Measurements from ENCODE around the gene ARL17B.
A peak's percentile ranks its signal among the peaks of the same experiment; 100 is the strongest.
"Not testable (repeated sequence)": the region's sequence is repeated elsewhere in the genome, so short reads cannot be mapped to it uniquely, and the experiment has no call there.

Gene ARL17B

GRCh38 chr17:46287587-46287986 lies 74.0 kb downstream of the ARL17B start:
- DNase-seq: not testable (repeated sequence)

GRCh38 chr17:46286764-46287221 lies 74.8 kb downstream of the ARL17B start:
- peak; percentile 71 for DNase-seq

GRCh38 chr17:46285500-46285899 lies 76.1 kb downstream of the ARL17B start:
- not testable (repeated sequence) for DNase-seq

- not testable (repeated sequence) for DNase-seq
Observed at GRCh38 chr17:46284467-46284866, 77.1 kb downstream of the ARL17B start.

- DNase-seq: not testable (repeated sequence)
Observed at GRCh38 chr17:46282635-46283034, 78.9 kb downstream of the ARL17B start.

GRCh38 chr17:46281336-46281735 lies 80.2 kb downstream of the ARL17B start:
- not testable (repeated sequence) for DNase-seq

GRCh38 chr17:46276728-46277479 lies 84.7 kb downstream of the ARL17B start:
- not testable (repeated sequence) for DNase-seq

GRCh38 chr17:46274238-46274637 lies 87.3 kb downstream of the ARL17B start:
- DNase-seq: no peak

- DNase-seq: no peak
Observed at GRCh38 chr17:46273541-46274236, 87.9 kb downstream of the ARL17B start.

- no peak for DNase-seq
Observed at GRCh38 chr17:46270032-46270431, 91.5 kb downstream of the ARL17B start.

- DNase-seq: peak; percentile 92
Observed at GRCh38 chr17:46266656-46267544, 94.7 kb downstream of the ARL17B start.

- DNase-seq: not testable (repeated sequence)
Observed at GRCh38 chr17:46266063-46266655, 95.4 kb downstream of the ARL17B start.

GRCh38 chr17:46264456-46265198 lies 96.9 kb downstream of the ARL17B start:
- no peak for DNase-seq

GRCh38 chr17:46262271-46262670 lies 99.3 kb downstream of the ARL17B start:
- no peak for DNase-seq

- DNase-seq: not testable (repeated sequence)
Observed at GRCh38 chr17:46259845-46260661, 101.5 kb downstream of the ARL17B start.

GRCh38 chr17:46256369-46256768 lies 105.2 kb downstream of the ARL17B start:
- not testable (repeated sequence) for DNase-seq

- DNase-seq: not testable (repeated sequence)
Observed at GRCh38 chr17:46254215-46254614, 107.4 kb downstream of the ARL17B start.

- peak; percentile 34 for DNase-seq
Observed at GRCh38 chr17:46253722-46254121, 107.8 kb downstream of the ARL17B start.

GRCh38 chr17:46252804-46253203 lies 108.8 kb downstream of the ARL17B start:
- not testable (repeated sequence) for DNase-seq

GRCh38 chr17:46249153-46249552 lies 112.4 kb downstream of the ARL17B start:
- DNase-seq: not testable (repeated sequence)
